ENCODE results near the gene MACROD1.

The MACROD1 gene

DNA sequence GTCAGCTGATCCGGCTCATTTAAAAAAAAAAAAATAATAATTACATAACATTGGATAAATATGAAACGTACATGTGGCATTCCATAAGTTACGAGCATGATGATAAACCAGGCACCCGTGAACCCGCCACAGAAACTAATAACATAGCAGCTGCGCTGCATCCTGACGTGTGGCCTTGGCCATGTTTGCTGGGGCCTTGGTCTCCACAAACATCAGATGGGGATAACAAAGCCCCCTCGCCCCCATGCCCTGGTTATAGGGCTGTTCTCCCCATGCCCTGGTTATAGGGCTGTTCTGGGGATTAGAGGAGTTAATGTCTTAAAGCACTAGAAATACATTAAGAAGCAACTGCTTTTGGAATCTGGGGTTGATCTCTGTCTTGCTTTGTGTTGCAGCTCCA is 93.5 kb downstream of the MACROD1 start:
- DNase-seq, result no peak

DNA sequence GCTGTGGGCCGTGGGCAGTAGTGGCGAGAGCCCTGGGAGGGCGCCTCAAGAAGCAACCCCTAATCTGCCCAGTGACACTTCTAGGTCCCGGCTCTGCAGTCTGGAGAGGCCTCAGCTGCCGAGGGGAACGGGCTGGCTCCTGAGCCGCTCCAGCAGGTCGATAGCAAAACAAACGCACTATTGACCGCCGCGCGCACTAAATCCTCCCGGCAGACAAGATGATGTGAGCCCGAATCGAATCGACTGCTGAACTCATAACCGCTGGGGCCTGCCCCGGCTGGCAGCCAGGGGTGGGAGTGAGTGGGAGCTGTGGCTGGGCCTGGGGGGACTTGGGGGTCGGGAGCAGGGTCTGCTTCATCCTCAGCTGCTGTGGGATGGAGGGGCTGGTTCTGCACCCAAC is 94.1 kb downstream of the MACROD1 start:
- no peak for DNase-seq

DNA sequence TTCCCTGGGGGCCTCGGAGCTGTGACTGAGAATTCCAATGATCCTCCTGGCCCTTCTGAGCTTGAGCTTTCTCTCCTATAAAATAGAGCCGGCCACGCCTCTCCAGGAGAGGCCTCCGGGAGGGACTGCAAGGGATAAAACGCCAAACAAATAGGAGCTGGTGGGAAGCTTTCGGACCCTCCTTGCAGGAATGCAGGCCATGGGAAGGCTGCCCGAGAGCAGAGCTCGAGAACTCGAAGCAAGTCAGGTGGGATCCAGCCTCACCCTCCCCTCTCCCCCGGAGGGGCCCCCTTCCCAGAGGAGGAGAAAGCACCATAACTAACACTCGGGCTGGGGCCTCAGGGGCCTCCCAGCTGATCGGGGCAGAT is 95.6 kb downstream of the MACROD1 start:
- DNase-seq, result no peak

DNA sequence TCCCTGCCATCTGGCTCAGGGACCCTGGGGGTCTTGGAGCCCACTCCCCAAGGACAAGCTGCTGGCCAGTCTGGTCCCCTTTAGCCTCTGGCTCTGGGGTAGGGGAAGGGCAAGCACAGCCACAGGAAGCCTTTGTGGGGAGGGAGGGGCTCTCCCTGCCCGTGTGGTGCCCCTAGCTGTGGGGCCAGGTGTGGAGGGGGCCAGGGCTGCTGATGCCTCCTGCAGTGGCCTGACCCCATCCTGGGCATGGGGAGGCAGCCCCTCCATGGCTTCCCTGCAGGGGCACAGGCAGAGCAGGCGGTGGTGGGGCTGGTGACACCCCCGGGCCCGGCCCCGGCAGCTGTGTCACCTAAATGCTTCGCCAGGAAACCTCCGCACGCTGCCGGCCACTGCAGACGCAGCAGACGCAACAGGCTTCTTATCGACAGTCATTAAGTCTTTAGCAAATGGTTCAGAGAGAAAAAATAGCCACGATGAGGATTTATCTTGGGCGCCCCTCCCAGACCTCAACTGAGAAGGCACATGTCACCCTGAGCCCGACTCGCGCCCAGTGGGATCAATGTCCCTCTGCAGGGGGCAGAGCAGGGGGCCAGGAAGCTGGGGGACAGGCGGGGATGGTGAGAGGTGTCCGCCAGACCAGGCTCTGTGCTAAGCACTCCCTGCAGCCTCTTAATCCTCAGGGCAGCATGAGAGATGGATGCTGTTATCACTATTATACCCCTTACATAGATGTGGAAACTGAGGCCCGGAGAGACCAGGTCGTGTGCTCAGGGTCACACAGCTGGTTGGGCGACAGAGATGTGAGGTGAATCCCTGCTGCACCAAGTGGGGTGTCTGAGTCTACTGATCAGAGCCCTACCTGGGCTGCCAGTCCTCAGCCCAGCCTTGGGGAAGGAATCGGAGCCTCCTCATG is 96.3 kb downstream of the MACROD1 start:
- DNase-seq, result no peak

GRCh38 chr11:64068705-64069400 is 97.1 kb downstream of the MACROD1 start:
- no peak for DNase-seq

- DNase-seq, result no peak
Measured at GRCh38 chr11:64067230-64067993, 98.5 kb downstream of the MACROD1 start.

GRCh38 chr11:64065712-64066111 is 100.2 kb downstream of the MACROD1 start:
- DNase-seq, result no peak

- no peak for DNase-seq
Measured at GRCh38 chr11:64065141-64065465, 100.8 kb downstream of the MACROD1 start.

GRCh38 chr11:64064374-64065140 is 101.4 kb downstream of the MACROD1 start:
- no peak for DNase-seq

DNA sequence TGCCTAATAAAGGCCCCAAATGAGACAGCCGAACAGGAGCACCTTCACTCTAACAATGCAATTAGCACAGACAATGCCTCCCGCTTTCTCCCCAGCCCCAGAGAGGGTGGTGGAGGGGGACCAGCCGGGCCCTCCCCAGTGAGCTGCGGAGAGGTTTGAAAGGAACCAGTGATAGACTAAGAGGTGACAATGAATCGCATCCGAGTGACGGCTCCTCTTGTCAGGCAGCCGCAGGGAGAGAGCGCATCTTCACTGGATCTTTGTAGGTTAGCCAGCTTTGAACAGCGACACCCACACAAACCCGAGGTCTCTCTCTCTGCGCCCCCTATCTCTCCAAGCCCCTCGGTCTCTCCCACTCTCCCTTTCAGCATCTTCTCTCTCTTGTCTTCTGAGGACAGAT is 102.1 kb downstream of the MACROD1 start:
- DNase-seq, result no peak

DNA sequence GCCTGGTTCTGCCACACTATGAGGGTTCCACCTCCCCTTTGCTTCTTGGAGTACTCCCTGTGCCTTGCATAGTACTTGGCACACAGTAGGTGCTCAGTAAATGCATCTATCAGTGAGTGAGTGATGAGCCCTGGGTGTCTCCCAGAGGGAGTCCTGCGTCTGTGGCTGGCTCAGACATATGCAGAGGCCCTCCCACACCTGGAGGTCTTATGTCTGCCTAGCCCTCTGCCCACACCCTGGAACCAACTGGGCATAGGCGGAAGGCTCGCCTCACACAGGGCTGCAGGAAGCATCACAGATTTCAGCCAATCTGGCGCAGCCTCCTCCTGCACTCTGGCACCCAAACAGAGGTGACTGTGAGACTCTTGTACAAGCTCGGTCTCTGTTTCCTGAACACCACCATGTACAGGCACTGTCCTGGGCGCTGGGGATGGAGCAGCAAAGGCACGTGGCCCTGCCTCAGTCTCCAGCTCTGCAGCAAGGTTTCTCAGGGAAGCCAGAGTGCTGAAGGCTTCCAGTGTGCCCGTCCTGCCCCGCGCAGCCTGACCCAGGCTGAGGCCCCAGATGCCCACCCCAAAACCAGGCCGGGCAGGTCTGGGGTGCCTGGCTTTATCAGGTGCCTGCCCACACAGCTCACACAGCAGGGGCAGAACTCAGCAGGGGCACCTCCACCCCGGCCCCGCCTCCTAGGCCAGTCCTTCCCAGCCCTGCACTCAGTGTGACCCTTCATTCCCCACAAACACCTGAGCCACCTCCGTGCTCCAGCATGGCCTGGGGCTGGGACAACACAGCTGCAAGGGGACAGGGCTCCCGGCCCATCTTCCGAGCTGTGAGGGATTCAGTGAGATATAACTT is 103.5 kb downstream of the MACROD1 start:
- DNase-seq, result no peak

DNA sequence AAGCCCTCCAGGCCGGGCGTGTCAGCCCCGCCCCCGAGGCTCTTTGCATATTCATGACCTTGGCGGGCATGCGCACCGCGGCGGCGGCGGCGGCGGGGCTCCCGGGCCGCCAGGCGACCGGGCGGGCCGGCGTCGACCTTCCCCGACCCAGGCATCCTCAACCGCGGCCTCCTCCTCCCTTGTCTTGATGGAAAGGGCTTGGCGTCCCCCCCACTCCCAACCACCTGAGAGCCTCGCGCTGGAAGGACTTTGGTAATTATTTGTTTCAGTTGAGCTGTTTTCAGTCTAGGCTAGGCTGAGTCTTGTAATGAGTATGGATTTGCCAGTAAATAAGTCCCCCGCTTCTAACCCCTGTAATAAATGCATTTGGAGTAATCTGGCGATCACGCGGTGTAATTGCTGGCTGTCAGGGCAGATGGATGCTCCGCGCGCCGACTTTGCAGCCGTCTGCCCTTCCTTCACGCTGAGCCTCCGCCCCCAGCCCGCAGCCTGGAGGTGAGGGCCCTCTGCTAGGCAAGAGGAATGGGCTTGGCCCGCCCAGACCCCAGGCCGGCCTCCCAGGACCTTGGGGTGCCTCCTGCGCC is 105.0 kb downstream of the MACROD1 start:
- DNase-seq, result no peak

DNA sequence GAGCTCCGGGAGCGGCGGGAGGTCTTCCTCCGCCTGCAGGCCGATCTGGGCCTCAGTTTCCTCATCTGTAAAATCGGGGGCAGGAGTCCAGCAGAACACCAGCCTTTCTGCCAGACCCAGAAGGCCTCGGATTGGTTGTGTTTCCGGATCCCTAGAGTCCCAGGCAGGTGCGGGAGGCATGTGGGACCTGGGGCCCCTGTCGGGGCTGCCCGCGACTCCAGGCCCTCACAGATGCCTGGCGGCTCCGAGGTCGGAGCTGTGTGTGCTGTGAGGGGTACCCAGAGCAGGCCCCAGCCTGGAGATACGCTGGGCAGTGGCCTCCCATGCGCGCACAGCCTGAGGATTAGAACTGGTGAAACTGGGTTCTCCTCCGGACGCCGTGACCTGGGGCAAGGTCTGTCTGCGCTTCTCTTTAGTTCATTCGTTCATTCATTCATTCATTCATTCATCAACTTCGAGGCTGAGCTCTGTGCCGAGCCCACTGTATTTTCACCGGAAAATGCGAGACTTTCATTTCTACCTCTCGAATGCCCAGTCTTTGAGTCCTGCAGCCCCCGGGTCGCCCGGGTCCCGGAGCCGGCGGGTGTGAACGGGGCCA is 105.6 kb downstream of the MACROD1 start:
- no peak for DNase-seq

DNA sequence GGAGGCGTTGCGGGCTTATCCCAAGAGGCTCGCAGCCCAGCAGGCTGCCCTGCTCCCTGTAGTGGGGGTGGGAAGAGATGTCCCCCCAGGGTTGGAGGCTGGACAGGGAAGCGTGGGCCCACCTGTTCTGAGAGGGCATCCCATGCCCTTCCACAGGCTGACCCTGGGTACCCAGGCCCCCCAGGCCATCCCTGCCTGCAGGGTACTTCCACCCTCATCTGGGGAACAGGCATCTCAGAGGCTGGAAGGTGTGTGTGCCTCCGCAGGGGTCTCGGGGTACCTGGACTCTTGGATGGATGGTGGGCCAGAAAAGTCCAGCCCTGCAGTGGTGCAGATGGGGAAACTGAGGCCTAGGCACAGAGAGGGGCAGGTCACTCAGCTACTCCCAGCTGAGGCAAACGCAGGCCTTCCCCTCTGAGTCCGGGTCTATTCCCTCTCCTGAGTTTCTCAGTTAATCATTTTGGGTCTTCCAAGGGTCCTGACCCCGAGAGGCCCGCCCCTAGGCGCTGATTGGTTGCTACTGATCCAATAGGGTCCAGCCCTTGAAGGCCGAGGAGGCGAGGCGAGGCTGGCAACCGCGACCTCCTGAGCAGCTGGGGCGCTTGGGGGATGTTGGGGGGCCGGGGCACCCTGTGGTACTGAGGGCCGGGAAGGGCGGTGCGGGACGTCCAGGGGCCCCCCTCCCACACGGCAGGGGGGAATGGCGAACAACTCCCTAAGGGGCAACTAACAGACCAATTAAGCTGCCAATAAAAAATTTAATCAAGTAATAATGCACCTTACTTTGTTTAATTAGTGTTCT is 106.4 kb downstream of the MACROD1 start:
- no peak for DNase-seq

- peak; percentile 68 for DNase-seq
Measured at GRCh38 chr11:64058494-64058893, 107.4 kb downstream of the MACROD1 start.

GRCh38 chr11:64057890-64058289 is 108.0 kb downstream of the MACROD1 start:
- DNase-seq, result no peak

- DNase-seq, result no peak
Measured at GRCh38 chr11:64056861-64057260, 109.1 kb downstream of the MACROD1 start.

- peak; percentile 81 for DNase-seq
Measured at GRCh38 chr11:64056213-64056785, 109.6 kb downstream of the MACROD1 start.

DNA sequence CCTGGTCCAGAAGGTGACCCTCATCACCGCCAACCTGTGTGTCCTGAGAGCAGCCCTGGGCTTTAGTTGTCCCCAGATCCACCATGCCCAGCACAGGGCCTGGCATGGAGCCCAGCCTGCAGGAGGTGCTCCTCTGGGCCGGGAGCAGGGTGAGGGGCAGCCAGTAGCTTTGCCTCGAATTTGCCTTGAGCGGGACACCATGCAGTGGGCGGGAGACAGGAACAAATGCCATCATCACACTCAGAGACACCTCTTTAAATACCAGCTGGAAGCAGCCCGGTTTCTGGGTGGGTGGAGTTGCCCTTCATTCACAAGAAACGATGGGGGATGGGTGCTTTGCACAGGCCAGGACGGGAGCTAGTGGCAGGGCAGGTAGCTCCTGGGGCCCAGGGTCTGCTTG is 110.8 kb downstream of the MACROD1 start:
- no peak for DNase-seq

DNA sequence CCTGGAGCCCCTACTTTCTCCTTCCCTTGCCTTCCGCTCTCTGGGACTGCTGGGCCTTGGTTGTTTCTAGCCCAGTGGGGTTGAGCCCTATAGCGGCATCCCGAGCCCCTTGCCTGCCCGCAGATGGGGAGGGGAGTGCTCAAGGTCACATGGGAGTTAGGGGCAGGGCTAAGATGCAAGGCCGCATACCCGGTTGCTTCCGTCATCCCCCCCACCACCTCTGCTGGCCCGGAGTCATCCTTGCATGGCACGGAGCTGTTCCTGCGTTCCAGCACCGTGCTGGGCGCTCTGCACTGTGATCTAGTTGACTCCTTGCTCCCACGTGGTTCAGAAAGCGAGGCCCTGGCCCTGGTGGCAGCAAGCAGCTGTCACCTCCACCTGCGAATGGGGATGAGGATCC is 112.2 kb downstream of the MACROD1 start:
- DNase-seq, result no peak

Data from left hindlimb (tissue), 1 donor.